ENCODE measurements around the gene DGKI.

The DGKI gene

DNA sequence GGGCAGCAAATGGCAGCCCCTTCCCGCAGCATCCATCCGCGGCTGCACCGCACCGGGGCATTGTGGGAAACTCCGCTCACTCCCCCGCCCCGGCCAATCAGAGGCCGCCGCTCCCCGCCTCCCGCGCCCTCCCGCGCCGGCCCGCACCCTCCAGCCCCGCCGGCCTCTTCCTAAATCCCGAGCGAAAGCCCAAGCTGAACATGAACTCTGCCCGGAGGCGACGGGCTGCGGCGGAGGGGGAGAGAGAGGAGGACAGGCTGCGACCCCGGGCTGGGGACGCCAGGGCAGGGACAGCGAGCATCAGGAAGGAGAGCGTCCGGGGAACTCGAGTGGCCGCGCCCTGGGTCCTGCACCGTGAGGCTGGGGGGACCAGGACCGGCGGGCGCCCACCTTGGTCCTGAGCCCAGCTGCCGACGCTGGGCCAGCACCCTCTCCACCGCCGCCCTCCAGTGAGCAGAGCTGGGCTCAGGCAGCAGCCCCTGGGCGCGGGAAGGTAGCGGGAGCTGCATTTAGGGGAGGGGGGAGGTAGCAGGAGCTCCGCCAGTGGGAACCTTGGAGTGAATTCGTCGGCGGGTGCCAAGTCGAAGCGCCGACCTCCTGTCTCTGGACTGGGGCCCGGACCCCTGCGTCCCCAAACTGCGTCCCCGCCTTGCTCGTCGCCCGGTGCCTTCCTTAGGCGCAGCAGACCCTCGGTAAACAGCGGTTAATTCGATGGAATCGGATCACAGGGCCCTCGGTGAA, at the start of gene DGKI:
Gene DGKI (minus strand): TSS at position 148 of the 741 bp plus-strand sequence.
- DNase-seq (ENCODE audit: low read depth): no peak

DNA sequence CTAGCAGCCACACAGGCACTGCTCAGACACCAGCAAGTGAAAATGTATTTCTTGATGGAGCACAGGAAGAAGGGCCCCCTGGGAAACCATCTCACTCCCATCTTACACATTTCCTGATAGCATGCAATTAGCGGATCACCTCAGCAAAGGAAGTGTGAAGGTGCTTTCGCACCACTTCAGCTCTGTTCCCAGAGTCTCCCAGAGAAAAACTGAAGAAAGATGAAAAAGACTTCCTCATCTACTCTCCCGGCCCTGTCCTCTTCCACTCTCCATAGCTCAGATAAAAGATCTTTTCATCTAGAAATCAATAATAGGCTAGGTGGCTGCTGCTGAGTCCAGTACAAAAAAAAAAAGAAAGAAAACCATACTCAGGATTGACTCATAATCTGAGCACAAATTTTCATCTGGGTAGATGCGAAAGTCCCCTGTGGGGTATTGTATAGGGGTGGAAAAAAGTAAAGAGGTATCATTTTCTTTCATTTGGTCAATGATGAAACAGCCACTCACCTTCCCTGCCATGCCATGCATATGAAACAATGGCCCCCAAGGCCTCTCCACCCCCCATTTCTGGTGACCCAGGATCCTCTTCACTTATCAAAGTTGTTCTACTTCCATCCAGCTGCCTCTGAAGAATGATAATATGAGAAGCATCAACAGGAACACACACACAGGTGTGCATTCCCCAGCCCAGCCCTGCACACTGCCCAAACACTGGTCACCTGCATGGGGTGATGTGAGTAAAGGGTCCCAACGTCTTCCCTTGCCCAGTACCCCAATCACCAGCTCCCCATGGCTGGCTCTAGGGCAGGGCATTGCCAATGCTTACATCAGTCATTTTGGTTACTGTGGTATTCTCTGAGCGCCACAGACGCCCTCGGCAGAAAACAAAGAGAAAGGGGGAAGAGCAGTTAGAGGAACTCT, 48.8 kb upstream of the DGKI start:
- no peak for DNase-seq (ENCODE audit: low read depth)

GRCh38 chr7:137893143-137893742, 46.5 kb upstream of the DGKI start:
- DNase-seq (ENCODE audit: low read depth): no peak

- no peak for DNase-seq (ENCODE audit: low read depth)
Observed at GRCh38 chr7:137891016-137891655, 44.4 kb upstream of the DGKI start.

DNA sequence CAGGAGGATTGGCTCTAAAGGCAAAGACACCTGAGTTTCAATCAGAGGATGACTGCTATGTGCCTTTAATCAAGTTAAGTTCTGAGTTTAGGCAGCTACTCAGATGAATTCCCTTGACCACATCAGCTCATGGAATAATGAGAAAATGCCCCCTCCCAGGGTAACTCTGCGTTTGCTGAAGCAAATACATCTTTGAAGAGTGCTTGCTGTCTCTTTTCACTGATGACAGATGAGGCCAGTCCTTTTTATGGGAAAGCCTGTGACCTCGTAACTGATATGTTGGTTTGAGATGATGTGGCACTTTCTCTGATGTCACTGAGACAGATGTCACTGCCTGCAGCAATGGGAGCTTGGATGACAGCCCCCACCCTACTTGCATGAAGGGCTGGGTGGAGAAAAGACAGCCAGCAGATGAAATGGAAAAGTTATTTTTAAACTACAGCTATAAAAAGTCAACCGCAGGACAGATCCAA, 43.7 kb upstream of the DGKI start:
- DNase-seq (ENCODE audit: low read depth): no peak

GRCh38 chr7:137888241-137888640, 41.5 kb upstream of the DGKI start:
- no peak for DNase-seq (ENCODE audit: low read depth)

GRCh38 chr7:137886746-137887145, 40.0 kb upstream of the DGKI start:
- no peak for DNase-seq (ENCODE audit: low read depth)

DNA sequence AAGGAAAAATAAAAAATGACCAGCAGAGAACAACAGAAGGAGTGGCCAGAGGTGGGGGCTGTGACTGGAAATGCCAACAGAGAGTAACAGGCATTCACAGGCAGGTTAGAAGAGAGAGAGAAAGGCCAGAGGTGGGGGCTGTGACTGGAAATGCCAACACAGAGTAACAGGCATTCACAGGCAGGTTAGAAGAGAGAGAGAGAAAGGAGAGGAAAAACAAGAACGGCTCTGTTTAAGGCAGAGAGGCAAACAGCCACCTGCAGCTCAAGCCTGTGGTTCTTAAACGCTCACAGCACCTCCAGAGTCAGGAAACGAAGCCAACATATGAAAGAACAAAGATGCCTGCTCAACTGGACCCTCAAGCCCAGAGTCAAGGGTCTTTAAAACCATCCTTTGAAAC, 39.5 kb upstream of the DGKI start:
- no peak for DNase-seq (ENCODE audit: low read depth)

GRCh38 chr7:137885678-137886077, 38.9 kb upstream of the DGKI start:
- DNase-seq (ENCODE audit: low read depth): no peak

DNA sequence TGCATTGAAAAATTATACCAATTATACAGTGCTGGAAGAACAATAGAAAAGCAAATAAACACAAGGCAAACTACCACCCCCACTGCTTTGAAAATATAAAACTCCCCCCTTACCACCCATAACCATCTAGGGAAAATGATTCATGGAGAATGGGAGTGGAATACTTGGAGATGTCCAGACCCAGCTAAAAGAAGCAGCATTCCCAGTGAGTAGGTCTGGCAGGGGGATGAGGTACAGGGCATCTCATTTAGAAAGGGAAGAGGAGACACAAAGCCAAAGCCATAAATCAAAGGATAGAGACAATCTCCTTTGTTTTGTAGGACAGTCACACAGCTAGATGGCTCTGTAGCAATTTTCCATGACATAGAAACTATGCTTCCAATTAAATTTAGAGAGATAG, 36.0 kb upstream of the DGKI start:
- DNase-seq (ENCODE audit: low read depth): no peak

DNA sequence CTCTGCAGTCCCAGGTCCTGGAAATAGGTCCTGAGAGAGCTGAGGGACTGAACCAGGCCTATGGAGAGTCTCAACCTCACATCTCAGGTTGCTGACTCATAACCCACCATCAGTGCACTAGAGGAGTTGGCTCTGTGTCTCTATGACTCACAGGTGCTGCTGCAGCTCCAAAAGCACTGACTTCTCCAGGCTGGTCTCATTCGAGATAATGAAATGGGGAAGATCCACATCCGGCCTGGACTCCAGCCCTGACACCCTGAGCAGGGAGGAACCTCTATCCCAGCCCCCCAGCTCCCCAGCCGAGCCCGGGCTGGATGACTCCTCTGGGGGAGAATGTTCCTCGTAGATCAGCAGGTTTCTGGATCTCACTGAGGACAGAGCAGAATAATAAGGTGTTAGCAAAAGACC, 35.5 kb upstream of the DGKI start:
- DNase-seq (ENCODE audit: low read depth): peak; percentile 99

DNA sequence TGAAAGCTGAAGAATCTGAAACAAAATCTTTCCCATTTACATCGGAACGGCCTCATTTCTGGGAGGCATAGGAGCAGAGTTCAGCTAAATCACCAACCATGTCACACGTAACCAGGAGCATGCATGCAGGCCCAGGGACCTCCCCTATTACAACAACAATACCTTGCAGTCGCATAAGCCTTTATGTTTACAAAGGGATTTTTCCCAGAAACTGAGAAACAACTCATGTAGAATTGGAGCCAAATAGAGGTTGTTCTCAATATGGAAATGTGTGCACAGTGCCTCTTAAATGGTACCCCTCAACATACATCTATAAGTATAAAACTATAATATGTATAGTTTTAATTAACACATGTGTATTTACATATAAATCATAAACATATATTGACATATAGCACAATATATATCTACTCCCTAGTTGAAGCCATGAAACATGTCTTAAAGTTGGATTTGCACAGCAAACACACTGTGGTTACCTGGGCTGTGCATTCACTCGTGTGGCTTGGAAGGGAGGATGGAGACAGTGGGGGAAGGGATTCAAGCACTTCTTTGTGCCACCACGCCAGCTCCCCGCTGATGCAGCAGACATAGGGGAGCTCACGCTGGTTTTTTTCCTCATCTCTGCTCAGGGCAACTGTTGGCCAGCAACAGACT, 35.0 kb upstream of the DGKI start:
- no peak for DNase-seq (ENCODE audit: low read depth)

DNA sequence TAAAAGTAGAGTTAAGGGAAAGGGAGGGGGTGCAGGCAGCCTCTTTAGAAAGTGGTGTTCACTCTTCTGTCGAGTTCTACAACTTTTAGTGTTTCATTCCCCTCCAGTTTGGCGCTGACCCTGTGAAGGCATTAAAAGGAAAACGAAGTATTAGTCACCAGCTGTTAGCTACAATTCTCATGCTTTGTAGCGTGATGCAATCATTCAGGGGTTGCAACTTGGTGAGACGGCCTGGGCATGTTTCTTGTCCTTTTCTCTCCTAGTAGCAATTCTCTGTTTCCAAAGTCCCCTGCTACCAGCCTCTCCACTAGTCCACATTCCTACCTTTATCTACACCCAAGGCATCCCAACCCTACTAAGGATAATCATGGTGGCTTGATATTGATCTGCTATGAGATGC, 33.7 kb upstream of the DGKI start:
- peak; percentile 84 for DNase-seq (ENCODE audit: low read depth)

DNA sequence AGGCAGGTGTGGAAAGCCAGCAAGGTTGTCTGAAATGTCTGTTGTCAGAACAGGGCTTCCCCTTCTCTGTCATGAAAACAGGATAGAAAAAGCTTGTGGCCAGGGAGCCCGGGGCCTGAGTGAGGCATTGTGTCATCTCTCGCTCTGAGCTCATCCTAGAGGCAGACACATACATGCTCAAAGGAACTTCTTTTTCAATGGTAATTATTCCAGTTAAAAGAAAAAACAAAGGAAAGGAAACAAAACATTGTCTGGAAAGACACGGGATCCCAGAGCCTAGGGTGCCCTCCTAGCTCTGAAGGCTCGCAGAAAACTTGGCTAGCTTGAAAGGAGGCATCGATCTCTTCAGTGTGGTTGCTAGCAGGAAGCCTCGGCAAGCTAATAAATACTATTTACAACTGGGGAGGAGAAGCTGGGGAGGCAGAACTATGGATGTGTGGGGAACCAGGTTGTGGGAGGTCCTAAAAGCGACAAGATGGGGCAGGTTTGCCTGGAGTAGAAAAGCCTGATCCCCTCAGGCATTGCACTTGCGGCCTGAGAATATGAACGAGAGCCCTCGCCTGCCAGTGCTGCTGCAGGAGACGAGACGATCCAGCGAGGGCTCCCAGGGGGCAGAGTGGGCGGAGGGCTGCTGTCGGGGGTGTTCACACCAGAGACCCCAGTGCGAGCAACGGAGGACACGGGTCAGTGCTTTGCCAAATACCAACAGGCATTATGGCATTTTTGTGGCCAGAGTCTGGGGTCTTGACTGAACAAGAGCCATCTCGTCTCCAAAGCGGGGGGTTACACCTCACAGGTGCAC, 32.8 kb upstream of the DGKI start:
- no peak for DNase-seq (ENCODE audit: low read depth)

DNA sequence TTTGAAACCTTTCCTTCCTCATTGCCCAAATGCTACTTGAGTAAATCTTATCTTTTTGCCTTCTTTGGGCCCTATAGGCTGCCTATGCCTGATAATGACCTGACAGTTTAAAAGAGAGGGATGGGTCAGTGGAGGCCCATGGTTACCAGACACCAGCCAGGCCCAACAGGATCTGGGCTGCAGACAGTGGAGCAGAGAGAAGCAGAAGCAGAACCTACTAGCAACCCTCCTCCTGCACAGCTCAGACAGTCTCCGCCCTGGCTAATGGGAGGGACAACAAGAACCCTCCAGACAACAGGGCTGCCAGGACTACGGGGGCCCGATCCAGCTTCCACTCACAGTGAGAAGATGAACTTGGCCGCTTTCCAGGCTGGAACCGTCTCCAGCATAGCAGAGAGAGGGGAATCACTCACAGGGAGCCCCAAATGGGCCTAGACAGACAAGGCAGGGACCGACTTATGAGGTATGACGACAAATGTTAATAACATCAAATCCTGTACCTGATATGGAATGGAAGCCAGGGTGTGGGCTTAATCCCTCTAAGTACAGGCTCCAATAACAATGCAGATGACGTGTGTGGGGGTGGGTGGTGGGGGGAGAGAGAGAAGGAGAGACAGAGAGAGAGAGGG, 31.7 kb upstream of the DGKI start:
- DNase-seq (ENCODE audit: low read depth): no peak

- DNase-seq (ENCODE audit: low read depth): no peak
Observed at GRCh38 chr7:137877027-137877675, 30.4 kb upstream of the DGKI start.

DNA sequence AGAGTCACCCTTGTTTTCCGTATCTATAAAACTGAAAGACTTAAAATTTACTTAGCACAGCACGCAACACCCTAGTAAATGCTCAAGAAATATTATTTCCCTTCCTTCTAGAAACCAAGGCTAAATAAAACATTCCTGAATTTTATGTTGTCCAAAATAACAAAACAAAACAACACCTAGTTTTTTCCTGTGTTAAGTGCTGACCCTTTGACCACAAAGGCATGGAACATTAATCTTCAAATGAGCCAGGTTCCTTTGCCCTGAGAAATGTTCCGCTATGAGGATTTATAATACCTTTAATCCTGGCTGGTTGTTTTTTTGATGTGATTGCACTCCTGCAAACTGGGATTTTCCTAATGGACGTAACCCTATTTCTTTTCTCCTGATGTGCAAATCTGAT, 29.0 kb upstream of the DGKI start:
- no peak for DNase-seq (ENCODE audit: low read depth)

GRCh38 chr7:137873979-137874777, 27.4 kb upstream of the DGKI start:
- peak; percentile 99 for DNase-seq (ENCODE audit: low read depth)

- DNase-seq (ENCODE audit: low read depth): peak; percentile 76
Observed at GRCh38 chr7:137873524-137873923, 26.8 kb upstream of the DGKI start.
